Glutamatergic neuron (in vitro differentiated cells): ENCODE results near the gene LPCAT1. TPM values are rescaled to one million over a fixed set of nuclear protein-coding genes. Genes with fewer than 3 reads are reported as not detected.

Source experiments
- DNase-seq: peaks from one replicate; pipeline ENCODE4 v3.0.0; 2022
- H3K27ac Mint-ChIP-seq: one replicate; pipeline ENCODE4 v1.8.0; 2020; ENCODE audit warnings: mild to moderate bottlenecking, mixed read lengths, inconsistent platforms; ENCODE audit not compliant: unreplicated experiment
- H3K27me3 Mint-ChIP-seq: one replicate; pipeline ENCODE4 v1.8.0; 2020; ENCODE audit warnings: mild to moderate bottlenecking, moderate library complexity, mixed read lengths, inconsistent platforms; ENCODE audit not compliant: unreplicated experiment
- H3K36me3 Mint-ChIP-seq: one replicate; pipeline ENCODE4 v1.8.0; 2020; ENCODE audit warnings: mild to moderate bottlenecking, mixed read lengths, inconsistent platforms; ENCODE audit not compliant: unreplicated experiment
- H3K4me1 Mint-ChIP-seq: one replicate; pipeline ENCODE4 v1.8.0; 2020; ENCODE audit warnings: mild to moderate bottlenecking, low read depth, mixed read lengths, inconsistent platforms; ENCODE audit not compliant: unreplicated experiment
- H3K4me3 Mint-ChIP-seq: one replicate; pipeline ENCODE4 v1.8.0; 2020; ENCODE audit warnings: mild to moderate bottlenecking, mixed read lengths, inconsistent platforms; ENCODE audit not compliant: unreplicated experiment
- H3K9me3 Mint-ChIP-seq: one replicate; pipeline ENCODE4 v1.8.0; 2020; ENCODE audit warnings: mild to moderate bottlenecking, moderate library complexity, mixed read lengths, inconsistent platforms; ENCODE audit not compliant: unreplicated experiment
- total RNA-seq: library from RNA; stranded (reverse); fragmentation: NEBNext Ultra II Directional; extraction: Animal tissue kit (Norgen Biotek cat#: 25700); gene quantifications from one replicate; pipeline ENCODE4 v1.2.1, GENCODE V29; 2021; ENCODE audit not compliant: unreplicated experiment
- TF ChIP-seq, protein P1 (sequence below): fragments of 200-600 bp; sonication (generic); IDR thresholded peaks from one replicate; pipeline ENCODE4 v1.5.0; 2021; ENCODE audit not compliant: partially characterized antibody, unreplicated experiment

LPCAT1 gene
- total RNA-seq, 1 donor from 2014 or later = 113 TPM

- Mint-ChIP-seq H3K27ac (no peak overlapping the region), H3K9me3 (peaks cover 5% of the 10 kb centered on the region), H3K4me3 (no peak overlapping the region), H3K36me3 (peaks cover 21% of the 10 kb centered on the region), H3K4me1 (peaks cover 4% of the 10 kb centered on the region), H3K27me3 (peaks cover 13% of the 10 kb centered on the region)
- no peak for DNase-seq
- TF ChIP-seq, protein P1, sequence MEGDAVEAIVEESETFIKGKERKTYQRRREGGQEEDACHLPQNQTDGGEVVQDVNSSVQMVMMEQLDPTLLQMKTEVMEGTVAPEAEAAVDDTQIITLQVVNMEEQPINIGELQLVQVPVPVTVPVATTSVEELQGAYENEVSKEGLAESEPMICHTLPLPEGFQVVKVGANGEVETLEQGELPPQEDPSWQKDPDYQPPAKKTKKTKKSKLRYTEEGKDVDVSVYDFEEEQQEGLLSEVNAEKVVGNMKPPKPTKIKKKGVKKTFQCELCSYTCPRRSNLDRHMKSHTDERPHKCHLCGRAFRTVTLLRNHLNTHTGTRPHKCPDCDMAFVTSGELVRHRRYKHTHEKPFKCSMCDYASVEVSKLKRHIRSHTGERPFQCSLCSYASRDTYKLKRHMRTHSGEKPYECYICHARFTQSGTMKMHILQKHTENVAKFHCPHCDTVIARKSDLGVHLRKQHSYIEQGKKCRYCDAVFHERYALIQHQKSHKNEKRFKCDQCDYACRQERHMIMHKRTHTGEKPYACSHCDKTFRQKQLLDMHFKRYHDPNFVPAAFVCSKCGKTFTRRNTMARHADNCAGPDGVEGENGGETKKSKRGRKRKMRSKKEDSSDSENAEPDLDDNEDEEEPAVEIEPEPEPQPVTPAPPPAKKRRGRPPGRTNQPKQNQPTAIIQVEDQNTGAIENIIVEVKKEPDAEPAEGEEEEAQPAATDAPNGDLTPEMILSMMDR = no peak
Measured at GRCh38 chr5:1448511-1449011, 75.2 kb downstream of the LPCAT1 start.

- TF ChIP-seq, protein P1 = no peak
- Mint-ChIP-seq H3K4me1 (peaks cover 6% of the 10 kb centered on the region), H3K27me3 (peaks cover 13% of the 10 kb centered on the region), H3K36me3 (peaks cover 14% of the 10 kb centered on the region), H3K27ac (no peak overlapping the region), H3K9me3 (peaks cover 3% of the 10 kb centered on the region), H3K4me3 (no peak overlapping the region)
- DNase-seq = no peak
Measured at GRCh38 chr5:1447671-1448361, 75.9 kb downstream of the LPCAT1 start.

DNA sequence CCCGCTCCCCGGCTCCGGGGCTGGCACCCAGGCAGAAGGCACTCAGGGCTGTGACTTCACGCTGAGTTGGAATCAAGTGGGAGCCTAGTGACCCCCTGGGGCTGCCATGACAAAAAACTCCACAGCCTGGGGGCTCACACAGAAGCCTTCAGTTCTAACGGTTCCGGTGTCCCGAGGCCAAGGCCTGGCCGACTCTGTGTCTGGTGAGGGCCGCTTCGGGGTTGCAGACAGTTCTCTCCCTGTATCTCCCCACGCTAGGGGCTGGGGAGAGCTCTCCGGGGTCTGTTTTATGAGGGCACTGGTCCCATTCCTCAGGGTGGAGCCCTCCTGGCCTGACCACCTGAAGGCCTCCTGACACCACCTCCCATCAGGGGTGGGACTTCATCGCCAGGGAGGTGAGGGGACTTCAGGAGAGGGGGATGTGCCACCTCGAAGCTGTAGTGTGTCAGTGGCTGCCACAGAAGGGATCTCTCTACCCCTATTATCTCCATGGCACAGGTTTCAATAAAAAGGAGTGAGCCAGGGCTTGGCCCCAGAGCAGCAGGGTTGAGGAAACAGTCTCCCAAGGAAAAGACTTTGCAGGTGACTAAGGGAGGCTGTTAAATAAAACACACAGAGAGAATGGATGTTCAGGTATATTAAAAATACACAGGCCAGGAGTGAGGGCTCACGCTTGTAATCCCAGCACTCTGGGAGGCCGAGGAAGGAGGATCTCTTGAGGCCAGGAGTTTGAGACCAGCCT is 77.0 kb downstream of the LPCAT1 start:
- no peak for DNase-seq
- TF ChIP-seq, protein P1 = no peak
- peaks cover 3% of the 10 kb centered on the region for H3K9me3 Mint-ChIP-seq
- peaks cover 13% of the 10 kb centered on the region for H3K27me3 Mint-ChIP-seq
- peaks cover 10% of the 10 kb centered on the region for H3K36me3 Mint-ChIP-seq
- H3K4me1 Mint-ChIP-seq = peaks cover 6% of the 10 kb centered on the region
- no peak overlapping the region for H3K27ac Mint-ChIP-seq
- no peak overlapping the region for H3K4me3 Mint-ChIP-seq

DNA sequence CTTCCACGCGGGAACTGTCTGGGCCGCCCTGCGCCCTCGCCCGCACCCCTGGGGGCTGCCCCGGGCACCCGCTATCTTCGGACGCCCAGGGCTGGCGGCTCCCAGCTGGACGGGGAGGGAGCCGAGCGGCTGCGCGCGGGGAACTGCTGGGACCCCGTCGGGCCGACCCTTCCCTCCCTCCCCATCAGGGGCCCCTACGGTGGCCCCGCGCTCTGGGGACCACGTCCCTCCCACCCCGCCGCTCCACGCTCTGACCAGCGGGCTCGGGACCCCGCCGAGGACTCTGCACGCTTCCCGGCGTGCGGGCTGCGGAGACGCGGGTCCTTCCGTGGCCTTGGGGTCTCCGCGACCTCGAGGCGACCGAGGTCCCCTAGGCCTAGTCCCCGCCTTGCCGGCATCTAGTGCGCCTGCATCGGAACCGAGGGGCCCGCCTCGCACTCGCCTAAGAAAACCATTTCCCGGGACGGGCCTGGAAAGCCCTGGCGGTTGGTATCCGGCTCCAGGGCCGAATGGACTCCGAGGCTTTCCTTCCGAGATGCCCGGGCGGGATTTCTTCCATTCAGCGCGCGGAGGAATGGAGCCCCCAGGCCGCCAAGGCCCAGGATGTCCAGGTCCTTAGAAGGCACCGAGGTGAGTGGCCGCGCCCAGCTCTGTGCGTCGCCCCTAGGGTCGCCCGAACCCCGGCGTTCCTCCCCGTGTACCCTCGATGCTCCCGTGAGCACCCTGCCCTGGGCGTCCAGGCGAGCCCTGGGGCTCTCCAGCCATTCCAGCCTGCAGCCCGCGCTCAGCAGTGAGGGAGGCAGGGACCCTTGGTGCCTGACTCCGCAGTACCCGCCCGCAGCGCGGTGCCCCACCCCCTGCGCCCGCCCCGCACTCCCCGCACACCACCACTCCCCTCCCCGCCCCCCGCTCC is 77.8 kb downstream of the LPCAT1 start:
- Mint-ChIP-seq H3K27me3 (peaks cover 13% of the 10 kb centered on the region), H3K36me3 (peaks cover 11% of the 10 kb centered on the region), H3K4me1 (peaks cover 6% of the 10 kb centered on the region), H3K9me3 (peaks cover 3% of the 10 kb centered on the region), H3K4me3 (no peak overlapping the region), H3K27ac (no peak overlapping the region)
- DNase-seq = no peak
- TF ChIP-seq, protein P1 = no peak
